Neural cell (in vitro differentiated cells): ENCODE results near the gene RAET1E.

ENCODE experiments used
- CTCF ChIP-seq: fragments of 450-650 bp; IDR thresholded peaks from 2 replicates; pipeline ENCODE4 v1.5.1; 2014; ENCODE audit warnings: antibody characterized with exemption, mild to moderate bottlenecking, moderate library complexity; ENCODE audit not compliant: poor library complexity, severe bottlenecking
- EP300 ChIP-seq: fragments of 450-650 bp; conservative IDR thresholded peaks from 2 replicates; pipeline ENCODE4 v1.6.1; 2014; ENCODE audit warnings: antibody characterized with exemption, mild to moderate bottlenecking, moderate library complexity; ENCODE audit not compliant: poor library complexity, severe bottlenecking
- SMC3 ChIP-seq: fragments of 450-650 bp; conservative IDR thresholded peaks from 2 replicates; pipeline ENCODE4 v1.6.1; 2014; ENCODE audit warnings: antibody characterized with exemption, mild to moderate bottlenecking, moderate library complexity; ENCODE audit not compliant: poor library complexity

GRCh38 chr6:149852881-149853280 lies 45.0 kb downstream of the RAET1E start:
- TF ChIP-seq CTCF (no peak), EP300 (no peak), SMC3 (no peak)
